GM21526 (cell line): ENCODE results near the gene CLDN24.

Experiments used
- ATAC-seq: cut with Tn5 transposase; IDR thresholded peaks from one replicate; pipeline ENCODE4 v1.9.1; 2021; ENCODE audit warnings: moderate library complexity; ENCODE audit not compliant: unreplicated experiment, low FRiP score

Gene CLDN24

DNA sequence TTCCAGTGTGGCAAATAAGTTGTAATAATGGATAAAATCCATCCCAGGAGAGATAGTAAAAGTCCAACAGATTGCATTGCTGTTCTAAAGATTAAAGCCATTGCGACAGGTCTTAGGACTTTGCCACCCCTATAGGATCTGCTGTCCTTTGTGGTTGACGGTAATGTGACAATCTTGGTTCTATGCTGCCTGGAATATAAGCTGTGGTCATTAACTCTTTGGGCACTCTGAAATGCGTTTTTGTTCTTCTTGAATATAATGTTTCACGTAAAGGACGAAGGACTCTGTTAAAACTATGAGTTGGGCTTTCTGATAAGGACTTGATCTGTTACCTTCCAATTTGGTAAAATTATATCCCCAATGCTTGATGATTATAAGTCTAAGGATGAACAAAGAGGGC is at the start of gene CLDN24:
CLDN24 (minus strand) TSS at position 101 of the 400 bp plus-strand sequence; CDS start at position 101, 0 bp downstream.
- no peak for ATAC-seq

GRCh38 chr4:183370786-183371185 is 48.6 kb upstream of the CLDN24 start:
- no peak for ATAC-seq

- no peak for ATAC-seq
Observed at GRCh38 chr4:183369073-183369472, 46.8 kb upstream of the CLDN24 start.

DNA sequence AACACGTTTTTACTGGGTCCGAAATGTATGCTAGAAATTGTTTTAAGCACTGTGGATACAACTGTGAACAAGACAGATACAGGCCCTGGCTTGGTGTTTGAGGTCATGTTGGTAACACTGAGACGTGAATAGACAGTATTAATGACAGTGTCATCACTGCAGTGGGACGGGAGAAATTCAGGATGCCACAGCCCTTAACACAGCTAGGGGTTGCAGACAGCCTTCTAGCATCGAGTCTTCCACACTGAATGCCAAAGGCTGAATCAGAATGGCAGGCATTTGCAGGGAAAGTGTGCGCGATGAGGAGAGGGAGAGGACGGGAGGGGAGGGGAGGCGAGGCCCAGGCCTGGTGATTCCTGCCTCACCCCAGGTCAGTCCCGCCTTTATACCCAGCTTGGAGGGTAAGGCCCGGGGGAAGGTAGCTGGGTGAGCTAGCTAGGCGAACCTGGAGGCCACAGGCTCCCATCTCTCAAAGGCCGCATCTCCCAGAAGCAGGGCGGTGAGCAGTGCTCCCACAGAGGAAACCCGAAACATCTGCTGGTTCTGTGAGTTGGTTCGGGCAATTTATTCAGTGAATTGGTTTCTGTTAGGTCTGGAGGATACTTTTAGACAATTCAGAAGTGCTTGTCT is 44.1 kb upstream of the CLDN24 start:
- ATAC-seq: no peak

DNA sequence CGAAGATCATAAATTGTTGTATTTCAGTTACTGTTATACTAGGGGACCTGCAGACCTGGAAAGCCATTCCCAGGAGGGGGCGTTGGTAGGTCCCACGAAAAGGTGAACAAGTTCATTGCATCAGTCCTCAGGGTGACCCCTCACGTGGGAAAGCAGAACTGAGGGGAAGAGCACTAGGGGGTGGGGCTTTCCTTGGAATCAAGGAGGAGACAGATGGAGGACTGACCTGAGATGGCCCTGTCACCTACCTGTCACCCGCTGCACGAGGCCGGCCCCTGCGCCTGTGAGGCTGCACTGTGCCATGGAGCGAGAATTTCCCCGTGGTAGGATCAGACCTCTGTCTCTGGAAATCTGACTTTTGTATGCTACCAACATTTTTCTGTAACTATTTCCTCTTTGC is 41.8 kb upstream of the CLDN24 start:
- no peak for ATAC-seq

- ATAC-seq: no peak
Observed at GRCh38 chr4:183362916-183363542, 40.8 kb upstream of the CLDN24 start.

DNA sequence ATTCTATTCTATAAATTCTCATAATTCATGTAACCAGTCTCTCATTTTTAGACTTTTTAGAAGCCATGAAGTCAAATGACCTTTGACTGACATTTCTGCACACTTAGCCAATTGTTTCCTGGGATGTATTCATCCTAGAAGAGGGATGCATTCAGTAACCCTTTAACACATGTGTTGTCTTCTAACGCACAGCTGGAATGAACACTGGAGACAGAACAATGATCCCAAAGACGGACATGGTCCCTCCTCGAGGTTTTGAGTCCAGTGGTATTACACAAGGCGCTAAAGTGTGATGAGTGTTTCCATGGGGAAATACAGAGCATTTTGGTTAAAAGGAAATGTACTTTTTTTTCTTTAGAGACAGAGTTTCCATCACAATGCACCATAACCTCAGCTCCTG is 39.8 kb upstream of the CLDN24 start:
- no peak for ATAC-seq

- no peak for ATAC-seq
Observed at GRCh38 chr4:183360161-183360919, 38.1 kb upstream of the CLDN24 start.

DNA sequence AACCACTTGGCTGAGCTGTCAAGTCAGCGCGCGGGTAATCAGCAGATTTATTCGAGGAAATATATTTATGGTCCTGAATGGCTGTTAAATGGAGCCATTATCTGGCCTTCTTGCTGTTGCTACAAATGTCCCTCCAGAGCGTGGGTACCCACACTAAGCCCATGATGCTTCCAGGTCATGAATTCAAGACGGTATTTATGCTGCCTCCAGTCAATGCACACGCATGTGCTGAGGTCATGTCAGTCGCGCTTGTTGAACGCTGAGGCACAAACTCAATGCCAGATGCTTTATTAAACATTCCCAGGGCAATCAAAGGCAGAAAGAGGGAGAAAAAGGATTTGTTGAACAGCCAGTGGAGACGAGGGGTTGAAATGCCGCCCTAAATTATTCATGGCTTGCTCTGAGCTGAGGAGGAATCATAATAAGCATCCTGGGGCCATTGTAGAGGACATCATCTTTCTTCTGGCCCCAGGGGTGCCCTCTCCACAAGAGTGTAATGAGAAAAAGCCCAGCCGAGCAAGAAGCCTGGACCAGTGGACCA is 36.1 kb upstream of the CLDN24 start:
- no peak for ATAC-seq

DNA sequence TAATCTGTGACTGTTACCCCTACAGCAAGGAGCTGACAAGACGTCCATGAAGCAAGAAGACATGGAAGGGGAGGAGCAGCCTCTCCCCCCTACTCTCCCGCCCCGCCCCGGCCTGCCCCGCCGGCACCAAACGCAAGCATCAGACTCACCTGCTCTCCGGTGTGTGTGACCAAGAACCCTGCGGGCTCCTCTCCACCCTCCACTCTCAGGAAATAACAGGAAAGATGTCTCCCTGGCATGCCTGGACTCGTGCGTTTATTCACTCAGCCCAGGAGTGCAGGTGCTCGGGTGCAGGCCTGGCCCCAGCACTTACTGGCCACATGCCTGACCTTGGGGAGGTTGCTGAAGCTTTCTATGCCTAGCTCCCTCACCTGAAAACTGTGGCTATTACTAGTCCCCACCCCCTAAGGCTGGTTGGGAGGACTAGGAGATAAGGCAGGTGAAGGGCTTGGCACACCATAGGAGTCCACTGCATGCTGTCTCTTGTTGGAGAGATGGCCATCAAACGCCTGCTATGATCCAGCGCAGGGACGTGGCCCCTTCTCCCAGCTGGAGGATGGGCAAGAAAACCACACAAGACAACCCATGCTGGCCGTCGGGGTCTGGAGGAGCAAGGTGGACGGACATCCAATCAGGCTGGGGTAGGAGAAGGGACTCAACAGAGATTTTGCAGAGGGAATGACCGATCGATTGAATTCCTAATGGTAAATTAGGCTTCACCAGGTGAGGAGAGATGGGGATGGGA is 34.9 kb upstream of the CLDN24 start:
- ATAC-seq: no peak

DNA sequence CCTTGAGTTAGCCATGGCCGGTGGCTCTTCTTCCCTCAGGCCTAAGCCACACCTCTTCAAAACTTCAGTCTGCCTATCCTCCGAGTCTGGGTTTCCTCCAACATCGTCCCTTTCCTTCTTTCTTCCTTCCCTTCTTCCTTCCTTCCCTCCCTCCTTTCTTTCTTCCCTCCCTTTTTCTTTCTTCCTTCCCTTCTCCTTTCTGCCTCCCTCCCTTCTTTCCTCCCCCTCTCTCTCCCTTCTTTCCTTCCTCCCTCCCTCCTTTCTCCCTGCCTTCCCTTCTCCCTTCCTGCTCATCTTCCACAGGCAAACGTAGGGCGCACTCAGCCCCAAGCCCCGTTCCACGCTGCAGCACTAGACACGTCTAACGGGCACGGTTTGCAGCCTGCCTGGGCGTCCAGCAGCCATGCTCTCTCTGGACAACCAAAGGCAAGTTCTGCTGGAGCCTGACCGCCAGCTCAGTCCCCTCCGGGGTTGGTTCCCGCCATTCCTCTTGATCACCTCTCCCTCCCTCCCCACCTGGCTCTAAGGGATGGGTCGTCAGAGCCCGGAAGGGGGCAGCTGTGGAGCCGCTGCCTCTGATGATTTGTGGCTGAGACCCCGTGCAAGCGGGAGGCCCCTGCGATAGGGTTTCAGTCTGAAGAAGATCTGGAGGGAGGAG is 34.1 kb upstream of the CLDN24 start:
- no peak for ATAC-seq

GRCh38 chr4:183355405-183355804 is 33.2 kb upstream of the CLDN24 start:
- no peak for ATAC-seq

DNA sequence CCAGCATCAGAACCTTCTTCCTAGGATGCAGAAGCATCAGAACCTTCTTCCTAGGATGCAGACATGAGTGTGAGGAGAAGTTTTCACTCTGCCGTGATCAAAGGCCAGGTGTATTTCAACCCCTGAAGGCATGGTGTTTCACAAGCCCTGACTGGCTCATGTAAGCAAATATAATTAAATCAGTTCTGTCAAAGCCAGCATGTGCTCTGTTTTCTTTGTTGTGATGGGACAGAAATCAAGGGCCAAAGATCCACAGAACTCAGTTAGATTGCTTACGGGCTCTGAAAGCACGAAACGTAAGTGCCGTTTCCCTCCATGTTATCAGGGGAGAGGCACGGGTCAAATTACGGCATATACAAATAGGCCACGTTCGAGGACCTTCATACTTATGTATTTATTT is 32.0 kb upstream of the CLDN24 start:
- ATAC-seq: no peak

- no peak for ATAC-seq
Observed at GRCh38 chr4:183353557-183353956, 31.3 kb upstream of the CLDN24 start.

DNA sequence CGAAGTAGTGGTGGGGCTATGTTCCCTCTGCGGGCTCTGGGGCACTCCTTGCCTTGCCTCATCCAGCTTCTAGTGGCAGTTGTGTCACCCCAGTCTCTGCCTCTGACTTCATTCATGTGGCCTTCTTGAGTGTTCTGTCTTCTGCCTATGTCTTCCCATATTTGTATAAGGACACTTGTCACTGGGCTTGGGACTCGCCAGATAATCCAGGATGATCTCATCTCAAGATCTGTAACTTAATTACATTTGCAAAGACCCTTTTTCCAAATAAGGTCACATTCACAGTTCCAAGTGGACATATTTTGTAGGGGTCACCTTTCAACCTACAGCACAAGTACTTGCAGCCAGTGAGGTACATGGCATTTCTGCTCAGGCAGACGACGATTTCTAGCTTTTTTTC is 30.3 kb upstream of the CLDN24 start:
- no peak for ATAC-seq

- ATAC-seq: no peak
Observed at GRCh38 chr4:183350317-183351071, 28.3 kb upstream of the CLDN24 start.

GRCh38 chr4:183349673-183350072 is 27.4 kb upstream of the CLDN24 start:
- ATAC-seq: no peak

DNA sequence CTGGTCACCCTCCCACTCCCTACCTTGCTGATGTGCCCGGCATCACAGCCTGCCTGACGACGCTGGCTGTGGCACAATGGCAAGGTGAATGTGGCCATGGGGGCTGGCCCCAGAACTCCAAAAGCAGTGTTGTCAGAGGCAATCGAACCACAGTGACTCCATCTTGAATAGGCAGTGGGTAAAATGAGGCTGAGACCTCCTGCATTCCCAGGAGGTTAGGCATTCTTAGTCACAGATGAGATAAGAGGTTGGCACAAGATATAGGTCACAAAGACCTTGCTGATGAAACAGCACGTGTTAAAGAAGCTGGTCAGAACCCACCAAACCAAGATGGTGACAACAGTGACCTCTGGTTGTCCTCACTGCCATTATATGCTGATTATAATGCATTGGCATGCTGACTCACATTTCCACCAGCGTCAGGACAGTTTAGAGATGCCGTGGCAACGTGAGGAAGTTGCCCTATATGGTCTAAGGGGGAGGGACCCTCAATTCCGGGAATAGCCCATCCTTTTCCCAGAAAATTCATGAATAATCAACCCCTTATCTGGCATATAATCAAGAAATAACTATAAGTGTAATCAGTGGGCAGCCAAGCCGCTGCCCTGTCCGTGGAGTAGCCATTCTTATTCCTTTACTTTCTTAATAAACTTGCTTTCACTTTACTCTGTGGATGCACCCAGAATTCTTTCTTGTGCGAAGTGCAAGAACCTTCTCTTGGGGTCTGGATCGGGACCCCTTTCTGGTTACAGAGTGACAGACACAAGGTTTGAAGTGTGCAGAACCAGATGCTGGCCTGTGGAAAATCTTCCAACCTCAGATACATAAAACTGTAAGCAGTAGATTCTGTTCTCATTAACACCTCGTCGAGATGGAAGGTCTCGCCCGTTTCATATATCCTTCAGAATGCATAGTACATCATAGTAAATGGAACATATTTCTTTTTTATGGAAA is 26.8 kb upstream of the CLDN24 start:
- no peak for ATAC-seq

- ATAC-seq: no peak
Observed at GRCh38 chr4:183348136-183348535, 25.9 kb upstream of the CLDN24 start.
